ENCODE data around the gene CSK.

The CSK gene

GRCh38 chr15:74746389-74746788 is 35.5 kb upstream of the CSK start:
- Histone ChIP-seq H3K4me3 (replicated peaks; ENCODE audit: low read depth, low read length) (no peak overlapping the region), H3K27me3 (replicated peaks; ENCODE audit: control insufficient read depth, insufficient read depth, low read length) (no peaks in the 10 kb centered on the region), H3K36me3 (ENCODE audit: control insufficient read depth, insufficient read depth, low read length) (no peaks in the 10 kb centered on the region)
- no peak for TF ChIP-seq CTCF (IDR thresholded peaks at IDR 0.05; ENCODE audit: insufficient read depth, low read length, poor library complexity, severe bottlenecking)
- DNase-seq (ENCODE audit: extremely low read depth, insufficient read length), result no peak

DNA sequence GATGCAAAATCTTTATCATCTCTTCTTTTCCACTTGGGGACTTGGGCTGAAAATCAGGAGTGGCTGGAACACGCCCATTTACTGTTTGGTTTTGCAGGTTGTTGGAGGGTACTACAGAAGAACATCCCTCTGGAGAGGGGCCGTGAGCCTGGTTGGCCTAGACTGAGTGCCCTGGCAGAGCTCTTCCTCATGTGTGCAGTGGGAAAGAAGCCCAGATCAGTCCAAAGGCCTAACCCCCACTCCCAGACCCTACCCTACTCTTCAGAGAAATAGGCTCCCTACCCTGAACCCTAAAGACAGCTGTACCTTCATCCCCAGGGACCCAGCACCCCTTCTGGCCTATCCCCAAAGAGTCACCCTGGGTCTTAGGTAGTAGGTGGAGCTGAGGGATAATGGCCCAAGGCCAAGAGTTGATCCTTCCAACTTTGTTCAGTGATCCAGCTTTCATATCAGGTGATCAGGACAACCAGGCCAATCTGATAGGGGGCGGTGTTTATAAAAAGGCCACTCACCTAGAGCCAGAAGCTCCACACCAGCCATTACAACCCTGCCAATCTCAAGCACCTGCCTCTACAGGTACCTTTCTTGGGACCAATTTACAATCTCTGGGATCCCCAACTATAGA is 33.4 kb upstream of the CSK start, which contains the start of gene CYP1A2:
Gene CYP1A2, plus strand, starts transcription at position 524 of the 625 bp plus-strand sequence. CDS start 894 bp downstream, outside the sequence.
- Histone ChIP-seq H3K27me3 (replicated peaks; ENCODE audit: control insufficient read depth, insufficient read depth, low read length) (no peaks in the 10 kb centered on the region), H3K36me3 (ENCODE audit: control insufficient read depth, insufficient read depth, low read length) (no peaks in the 10 kb centered on the region), H3K4me3 (replicated peaks; ENCODE audit: low read depth, low read length) (no peak within 1 kb of the TSS)
- no peak for DNase-seq (ENCODE audit: extremely low read depth, insufficient read length)
- TF ChIP-seq CTCF (IDR thresholded peaks at IDR 0.05; ENCODE audit: insufficient read depth, low read length, poor library complexity, severe bottlenecking), result no peak

- Histone ChIP-seq H3K27me3 (replicated peaks; ENCODE audit: control insufficient read depth, insufficient read depth, low read length) (no peaks in the 10 kb centered on the region), H3K4me3 (replicated peaks; ENCODE audit: low read depth, low read length) (no peak overlapping the region), H3K36me3 (ENCODE audit: control insufficient read depth, insufficient read depth, low read length) (no peaks in the 10 kb centered on the region)
- DNase-seq (ENCODE audit: extremely low read depth, insufficient read length), result no peak
- no peak for TF ChIP-seq CTCF (IDR thresholded peaks at IDR 0.05; ENCODE audit: insufficient read depth, low read length, poor library complexity, severe bottlenecking)
Measured at GRCh38 chr15:74749832-74750231, 32.0 kb upstream of the CSK start.

GRCh38 chr15:74750751-74751150 is 31.1 kb upstream of the CSK start:
- DNase-seq (ENCODE audit: extremely low read depth, insufficient read length), result no peak
- Histone ChIP-seq H3K27me3 (replicated peaks; ENCODE audit: control insufficient read depth, insufficient read depth, low read length) (no peaks in the 10 kb centered on the region), H3K36me3 (ENCODE audit: control insufficient read depth, insufficient read depth, low read length) (no peaks in the 10 kb centered on the region), H3K4me3 (replicated peaks; ENCODE audit: low read depth, low read length) (no peak overlapping the region)
- TF ChIP-seq CTCF (IDR thresholded peaks at IDR 0.05; ENCODE audit: insufficient read depth, low read length, poor library complexity, severe bottlenecking), result no peak

DNA sequence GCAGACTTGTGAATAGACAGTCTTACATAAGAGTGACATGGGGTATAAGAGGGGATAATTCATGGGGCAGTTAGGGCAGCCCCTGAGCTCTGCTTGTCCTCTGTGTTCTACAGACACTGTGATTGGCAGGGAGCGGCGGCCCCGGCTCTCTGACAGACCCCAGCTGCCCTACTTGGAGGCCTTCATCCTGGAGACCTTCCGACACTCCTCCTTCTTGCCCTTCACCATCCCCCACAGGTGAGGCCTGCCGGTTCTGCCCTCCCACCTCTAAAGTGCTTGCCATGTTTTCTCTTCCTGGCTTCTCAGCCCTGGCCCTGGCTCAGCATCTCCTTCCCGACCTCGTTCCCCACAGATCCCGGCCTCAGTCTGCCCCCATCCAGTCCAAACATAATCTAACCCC is 29.9 kb upstream of the CSK start:
- DNase-seq (ENCODE audit: extremely low read depth, insufficient read length), result no peak
- no peak for TF ChIP-seq CTCF (IDR thresholded peaks at IDR 0.05; ENCODE audit: insufficient read depth, low read length, poor library complexity, severe bottlenecking)
- no peaks in the 10 kb centered on the region for H3K36me3 ChIP-seq (ENCODE audit: control insufficient read depth, insufficient read depth, low read length)
- H3K4me3 ChIP-seq (replicated peaks; ENCODE audit: low read depth, low read length), result no peak overlapping the region
- no peaks in the 10 kb centered on the region for H3K27me3 ChIP-seq (replicated peaks; ENCODE audit: control insufficient read depth, insufficient read depth, low read length)

- DNase-seq (ENCODE audit: extremely low read depth, insufficient read length), result no peak
- no peaks in the 10 kb centered on the region for H3K36me3 ChIP-seq (ENCODE audit: control insufficient read depth, insufficient read depth, low read length)
Measured at GRCh38 chr15:74752531-74752930, 29.3 kb upstream of the CSK start.

More at GRCh38 chr15:74752531-74752930, 29.3 kb upstream of the CSK start:
- Histone ChIP-seq H3K4me3 (replicated peaks; ENCODE audit: low read depth, low read length) (no peak overlapping the region), H3K27me3 (replicated peaks; ENCODE audit: control insufficient read depth, insufficient read depth, low read length) (no peaks in the 10 kb centered on the region)
- no peak for TF ChIP-seq CTCF (IDR thresholded peaks at IDR 0.05; ENCODE audit: insufficient read depth, low read length, poor library complexity, severe bottlenecking)

All from GM06990 (cell line).